H1 (cell line): ENCODE data around the gene SLC22A23. TPM values are rescaled to one million over a fixed set of nuclear protein-coding genes. Genes with fewer than 3 reads are reported as not detected.
A peak's percentile ranks its signal among the peaks of the same experiment; 100 is the strongest.

ENCODE experiments used
- CTCF ChIA-PET: fragments of 300-600 bp; sonication (Branson Sonifier 250); formaldehyde crosslinking; loops from one replicate; lab custom pipeline; 2021; ENCODE audit not compliant: partially characterized antibody; lab: Charles Lee
- POLR2A ChIA-PET: fragments of 300-600 bp; sonication (Branson Sonifier 250); formaldehyde crosslinking; loops from one replicate; lab custom pipeline; 2021; ENCODE audit warnings: inconsistent platforms; ENCODE audit not compliant: partially characterized antibody; lab: Charles Lee
- DNase-seq, 2 experiments: peaks; one replicate each; pipeline versions ENCODE4 v3.0.0 to v3.0.0-alpha.2; 2010 to 2022; ENCODE audit warnings: low spot score in 2 of 2, low read depth in 1 of 2, mixed read lengths in 1 of 2
- FAIRE-seq: peaks from 2 replicates; lab custom pipeline; 2011; peaks lifted over from hg19 to GRCh38; lab: Jason Lieb, UNC
- H2AFZ ChIP-seq: 2 replicates; pipeline ENCODE4 v1.8.1; 2012; ENCODE audit warnings: low read length, inconsistent platforms
- H2AK5ac ChIP-seq: 2 replicates; pipeline ENCODE4 v1.6.1; 2013; ENCODE audit warnings: low read depth, low read length
- H2BK120ac ChIP-seq: replicated peaks from 2 replicates; pipeline ENCODE3; 2013; ENCODE audit warnings: low read depth, low read length, inconsistent platforms
- H2BK12ac ChIP-seq: 2 replicates; pipeline ENCODE4 v1.6.1; 2013; ENCODE audit warnings: low read depth, low read length
- H2BK15ac ChIP-seq: 2 replicates; pipeline ENCODE4 v1.6.1; 2013; ENCODE audit warnings: low read length
- H2BK20ac ChIP-seq: 2 replicates; pipeline ENCODE4 v1.6.1; 2013; ENCODE audit warnings: low read length
- H2BK5ac ChIP-seq: 2 replicates; pipeline ENCODE4 v1.6.1; 2013; ENCODE audit warnings: low read depth, low read length
- H3K14ac ChIP-seq: 2 replicates; pipeline ENCODE4 v1.6.1; 2013; ENCODE audit warnings: inconsistent platforms; ENCODE audit not compliant: insufficient read length
- H3K18ac ChIP-seq: 2 replicates; pipeline ENCODE4 v1.6.1; 2013; ENCODE audit warnings: low read length; ENCODE audit errors: extremely low read depth
- H3K23ac ChIP-seq: 2 replicates; pipeline ENCODE4 v1.6.1; 2013; ENCODE audit warnings: inconsistent platforms; ENCODE audit not compliant: insufficient read length
- H3K23me2 ChIP-seq: 2 replicates; pipeline ENCODE4 v1.6.1; 2013; ENCODE audit warnings: low read depth, low read length
- H3K27ac ChIP-seq: 2 replicates; pipeline ENCODE4 v1.6.1; 2011; ENCODE audit warnings: low read depth, low read length, inconsistent platforms
- H3K27me3 ChIP-seq, 4 experiments: replicated peaks in 1 of 4; 1 replicate in 1 of 4; 2 replicates in 3 of 4; pipeline versions ENCODE4 v1.6.1 to v1.8.1; 2011 to 2013; ENCODE audit warnings: low read length in 3 of 4, mild to moderate bottlenecking in 3 of 4, inconsistent platforms in 2 of 4, mixed read lengths in 2 of 4, moderate library complexity in 1 of 4; ENCODE audit not compliant: control insufficient read depth in 3 of 4, insufficient read depth in 3 of 4; ENCODE audit errors: extremely low read depth in 1 of 4
- H3K36me3 ChIP-seq, 4 experiments: 2 replicates each; pipeline versions ENCODE4 v1.6.1 to v1.8.1; 2011 to 2013; ENCODE audit warnings: mild to moderate bottlenecking in 4 of 4, low read length in 3 of 4, moderate library complexity in 2 of 4, control low read depth in 1 of 4, inconsistent platforms in 1 of 4; ENCODE audit not compliant: insufficient read depth in 4 of 4, control insufficient read depth in 2 of 4
- H3K4ac ChIP-seq: replicated peaks from 2 replicates; pipeline ENCODE3; 2013; ENCODE audit warnings: low read length, low read depth, mixed read lengths, inconsistent platforms; ENCODE audit not compliant: insufficient read length
- H3K4me1 ChIP-seq, 4 experiments: replicated peaks in 1 of 4; 1 replicate in 1 of 4; 2 replicates in 3 of 4; pipeline versions ENCODE4 v1.6.1 to v1.8.1; 2011 to 2013; ENCODE audit warnings: low read length in 3 of 4, inconsistent platforms in 2 of 4, mixed read lengths in 1 of 4; ENCODE audit not compliant: insufficient read depth in 4 of 4, control insufficient read depth in 3 of 4
- H3K4me2 ChIP-seq, 2 experiments: 2 replicates each; pipeline versions ENCODE4 v1.6.1 to v1.8.1; 2011 to 2013; ENCODE audit warnings: low read depth in 2 of 2, low read length in 2 of 2, control low read depth in 1 of 2, inconsistent platforms in 1 of 2, mild to moderate bottlenecking in 1 of 2; ENCODE audit not compliant: insufficient read depth in 1 of 2
- H3K4me3 ChIP-seq, 4 experiments: fragments of 200-600, 300-600 bp in 1 of 4; sonication (generic), shearing (Covaris generic), sonication (Bioruptor Twin) in 1 of 4; 2 replicates each; pipeline versions ENCODE4 v1.5.1 to v1.8.1; 2011 to 2016; ENCODE audit warnings: low read length in 4 of 4, low read depth in 3 of 4, control low read depth in 2 of 4, inconsistent platforms in 2 of 4, mild to moderate bottlenecking in 2 of 4, mixed read lengths in 1 of 4, moderate library complexity in 1 of 4; ENCODE audit not compliant: insufficient read depth in 2 of 4; ENCODE audit errors: extremely low read depth in 1 of 4
- H3K56ac ChIP-seq: replicated peaks from 2 replicates; pipeline ENCODE3; 2013; ENCODE audit warnings: low read depth, mild to moderate bottlenecking, mixed read lengths, low read length, inconsistent platforms; ENCODE audit not compliant: insufficient read length
- H3K79me1 ChIP-seq: 2 replicates; pipeline ENCODE4 v1.6.1; 2013; ENCODE audit warnings: low read depth, low read length, control low read depth
- H3K79me2 ChIP-seq, 2 experiments: 2 replicates each; pipeline versions ENCODE4 v1.6.1 to v1.8.1; 2012 to 2013; ENCODE audit warnings: low read length in 2 of 2, mild to moderate bottlenecking in 2 of 2, inconsistent platforms in 1 of 2; ENCODE audit not compliant: insufficient read depth in 2 of 2, control insufficient read depth in 1 of 2
- H3K9ac ChIP-seq, 4 experiments: replicated peaks in 1 of 4; 1 replicate in 1 of 4; 2 replicates in 3 of 4; pipeline versions ENCODE4 v1.6.1 to v1.8.1; 2011 to 2013; ENCODE audit warnings: low read depth in 3 of 4, low read length in 3 of 4, control low read depth in 2 of 4, mild to moderate bottlenecking in 2 of 4, moderate library complexity in 2 of 4, inconsistent platforms in 1 of 4; ENCODE audit errors: extremely low read depth in 1 of 4
- H3K9me3 ChIP-seq, 2 experiments: 2 replicates each; pipeline versions ENCODE4 v1.6.1 to v1.8.1; 2012 to 2013; ENCODE audit warnings: mild to moderate bottlenecking in 2 of 2, moderate library complexity in 2 of 2, control low read depth in 1 of 2, inconsistent platforms in 1 of 2, low read depth in 1 of 2, low read length in 1 of 2, mixed read lengths in 1 of 2; ENCODE audit not compliant: insufficient read depth in 2 of 2
- H4K20me1 ChIP-seq, 2 experiments: replicated peaks in 1 of 2; 2 replicates each; pipeline versions ENCODE3 to v1.8.1; 2011 to 2013; ENCODE audit warnings: inconsistent platforms in 2 of 2, low read length in 2 of 2, mild to moderate bottlenecking in 1 of 2; ENCODE audit not compliant: insufficient read depth in 2 of 2, control insufficient read depth in 1 of 2
- H4K5ac ChIP-seq: 2 replicates; pipeline ENCODE4 v1.6.1; 2013; ENCODE audit warnings: low read length, low read depth, mixed read lengths, inconsistent platforms; ENCODE audit not compliant: insufficient read length
- H4K8ac ChIP-seq: 2 replicates; pipeline ENCODE4 v1.8.0; 2013; ENCODE audit warnings: mild to moderate bottlenecking, moderate library complexity, low read length, inconsistent platforms; ENCODE audit not compliant: insufficient read depth; ENCODE audit errors: extremely low read depth
- H4K91ac ChIP-seq: replicated peaks from 2 replicates; pipeline ENCODE3; 2013; ENCODE audit warnings: low read length, mixed read lengths, inconsistent platforms; ENCODE audit not compliant: insufficient read length
- CHD1 ChIP-seq: IDR thresholded peaks from 2 replicates; pipeline ENCODE4 v1.6.1; 2012; ENCODE audit warnings: low read depth, low read length, improper control_type of control experiment
- MAFK ChIP-seq: IDR thresholded peaks from 2 replicates; pipeline ENCODE4 v1.6.1; 2012; ENCODE audit warnings: low read depth, mild to moderate bottlenecking, improper control_type of control experiment, low read length
- PHF8 ChIP-seq: fragments of 200-600 bp; sonication (generic); conservative IDR thresholded peaks from 2 replicates; pipeline ENCODE4 v1.7.1; 2012; ENCODE audit warnings: low read depth, mild to moderate bottlenecking, inconsistent platforms, low read length, moderate library complexity
- POLR2A ChIP-seq, 2 experiments: IDR thresholded peaks; 1 replicate in 1 of 2; 2 replicates in 1 of 2; pipeline ENCODE4 v1.6.1; 2011; ENCODE audit warnings: low read depth in 2 of 2, low read length in 2 of 2, mild to moderate bottlenecking in 2 of 2; ENCODE audit errors: control extremely low read depth in 1 of 2
- POLR2AphosphoS5 ChIP-seq: IDR thresholded peaks from 2 replicates; pipeline ENCODE4 v1.6.1; 2011; ENCODE audit warnings: low read depth, low read length
- POU5F1 ChIP-seq: IDR thresholded peaks from 2 replicates; pipeline ENCODE4 v1.6.1; 2011; ENCODE audit warnings: low read depth, mild to moderate bottlenecking, low read length, moderate library complexity
- RXRA ChIP-seq: IDR thresholded peaks from 2 replicates; pipeline ENCODE4 v1.6.1; 2011; ENCODE audit warnings: low read depth, mild to moderate bottlenecking, low read length, moderate library complexity; ENCODE audit not compliant: insufficient read depth
- SP1 ChIP-seq: IDR thresholded peaks from 2 replicates; pipeline ENCODE4 v1.6.1; 2011; ENCODE audit warnings: low read depth, low read length
- SP4 ChIP-seq: IDR thresholded peaks from 2 replicates; pipeline ENCODE4 v1.6.1; 2012; ENCODE audit warnings: low read length, inconsistent platforms
- SUZ12 ChIP-seq: fragments of 200-600 bp; sonication (generic); IDR thresholded peaks from 2 replicates; pipeline ENCODE4 v1.6.1; 2012; ENCODE audit warnings: mild to moderate bottlenecking, inconsistent platforms, low read length, moderate library complexity, mixed read lengths
- TAF7 ChIP-seq: optimal IDR thresholded peaks from 2 replicates; pipeline ENCODE3; 2011; ENCODE audit warnings: low read depth, mild to moderate bottlenecking, inconsistent platforms, low read length, moderate library complexity, borderline replicate concordance
- TEAD4 ChIP-seq: IDR thresholded peaks from 2 replicates; pipeline ENCODE4 v1.6.1; 2012; ENCODE audit warnings: low read depth, low read length, inconsistent platforms, mixed read lengths
- WGBS, 2 experiments: shearing (Covaris generic) in 1 of 2; methylation state at CpG; one replicate each; pipeline versions ENCODE4 v1.1.6 to v1.1.7; 2013 to 2015; ENCODE audit warnings: low lambda C conversion rate in 2 of 2, mixed read lengths in 2 of 2, inconsistent platforms in 1 of 2, low coverage in 1 of 2, missing lambda C conversion rate in 1 of 2; ENCODE audit not compliant: insufficient replicate concordance in 2 of 2, insufficient coverage in 1 of 2, insufficient read length in 1 of 2; ENCODE audit errors: extremely low coverage in 1 of 2, missing lambda C conversion rate in 1 of 2; 5-methylcytosine and 5-hydroxymethylcytosine counted together
- polyA plus RNA-seq, 7 experiments: library from polyadenylated mRNA; depleted of rRNA in 3 of 7; stranded (reverse) in 5 of 7; unstranded in 2 of 7; fragments of >200 nt in 5 of 7; fragments of 200-250 nt in 2 of 7; gene quantifications; 1 replicate in 5 of 7; 2 replicates in 1 of 7; 4 replicates in 1 of 7; pipeline versions ENCODE4 v1.2.1 to v1.2.3, GENCODE V29; 2011 to 2013; ENCODE audit warnings: missing spikeins in 2 of 7, mixed read lengths in 2 of 7
- total RNA-seq: library from RNA; stranded (reverse); fragmentation: NEBNext Ultra II Directional; extraction: Animal tissue kit (Norgen Biotek cat#: 25700); gene quantifications from 2 replicates; pipeline ENCODE4 v1.2.1, GENCODE V29; 2021
- TF ChIP-seq, protein P1 (sequence below): IDR thresholded peaks from 2 replicates; pipeline ENCODE4 v1.6.1; 2012; ENCODE audit warnings: inconsistent platforms

The SLC22A23 gene
- total and polyA plus RNA-seq, 2 of the 8 experiments (the other 6 are each of a cell fraction or from before 2014, with no cell fraction given) = 9.9 to 38.4 TPM

DNA sequence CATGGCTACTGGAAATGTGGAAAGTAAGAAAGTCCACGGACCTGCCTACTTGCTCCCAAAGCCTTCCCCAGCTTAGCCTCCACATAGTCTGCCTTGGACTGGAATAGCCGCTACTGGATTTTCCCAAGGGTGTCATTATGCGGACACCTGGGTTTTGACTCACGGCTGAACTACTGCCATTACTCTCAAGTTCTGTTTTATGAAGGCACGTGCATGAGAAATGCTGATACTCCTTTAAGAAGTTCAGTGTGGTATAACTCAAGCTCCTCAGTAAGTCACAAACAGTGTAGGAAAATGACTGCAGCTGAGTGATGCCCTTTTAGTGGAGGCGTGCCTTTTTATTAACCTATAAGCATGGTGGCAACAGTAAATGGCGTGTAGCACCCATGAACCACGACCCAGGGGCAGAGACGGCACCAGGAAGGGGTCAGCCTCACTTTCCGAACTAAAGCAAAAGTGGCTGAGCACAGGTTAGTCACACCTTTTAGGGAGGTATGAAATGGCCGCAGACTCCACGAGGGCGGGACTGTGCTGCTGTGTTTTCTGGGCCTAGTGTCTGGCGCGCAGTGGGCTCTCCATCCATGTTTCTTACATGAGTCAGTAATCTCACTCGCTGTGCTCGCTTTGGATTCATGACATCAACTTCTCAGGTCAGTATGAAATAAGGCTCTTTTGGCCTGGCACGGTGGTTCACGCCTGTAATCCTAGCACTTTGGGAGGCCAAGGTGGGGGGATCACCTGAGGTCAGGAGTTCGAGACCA, 174.2 kb downstream of the SLC22A23 start:
- Histone ChIP-seq H3K23me2 (no peaks in the 10 kb centered on the region), H2BK120ac (no peak overlapping the region), H3K23ac (no peak overlapping the region), H3K27ac (no peak overlapping the region), H3K27me3 (no peaks in the 10 kb centered on the region), H2BK15ac (peak overlapping the region; percentile 18; the same call in 1 of the 2 replicates), H3K36me3 (peaks cover 0 to 8% (median 2%) of the 10 kb centered on the region in 4 experiments; a peak in 2 of 8 replicates), H3K4me3 (no peak overlapping the region), H3K79me2 (no peaks in the 10 kb centered on the region), H3K18ac (no peak overlapping the region), H3K9ac (no peak overlapping the region), H2BK12ac (peak overlapping the region; percentile 50; the same call in 1 of the 2 replicates), H2BK5ac (peak overlapping the region; percentile 18), H4K91ac (peak overlapping the region; percentile 3), H3K56ac (no peak overlapping the region), H3K9me3 (no peaks in the 10 kb centered on the region), H3K79me1 (no peaks in the 10 kb centered on the region), H2BK20ac (no peak overlapping the region), H3K4ac (no peak overlapping the region), H4K8ac (no peak overlapping the region), H3K4me2 (peak overlapping the region; percentile 34 to 50; a peak in 3 of 4 replicates), H2AK5ac (no peak overlapping the region), H4K5ac (no peak overlapping the region), H4K20me1 (no peaks in the 10 kb centered on the region), H3K4me1 (peaks cover 11 to 15% (median 15%) of the 10 kb centered on the region in 4 experiments), H3K14ac (no peak overlapping the region), H2AFZ (no peak overlapping the region)
- POLR2A ChIA-PET = interaction anchor here (1.1 to 2.0 kb wide), 2 partner anchors 10 to 23 kb away, joined by 3 to 4 read pairs; no protein-coding TSS in a partner anchor
- DNase-seq (no peak), FAIRE-seq (no peak)
- WGBS, 2 experiments = 92% methylated on average over 20 of the region's 20 CpGs; no CpG with 5 or more reads in 1 of the 2 experiments
- CTCF ChIA-PET = interaction anchor here (0.6 to 5.1 kb wide), 18 partner anchors 9 to 460 kb away, joined by 3 to 58 read pairs (median 4); no protein-coding TSS in a partner anchor
- TF ChIP-seq POLR2AphosphoS5 (no peak), TAF7 (no peak), SP4 (no peak), TEAD4 (no peak), SUZ12 (no peak), CHD1 (no peak), RXRA (no peak), POU5F1 (no peak), PHF8 (no peak), MAFK (no peak), POLR2A (IDR thresholded peaks at IDR 0.05; ENCODE audit: control extremely low read depth in 1 of 2, low read depth in 2 of 2, low read length in 2 of 2) (no peak), SP1 (no peak)
- TF ChIP-seq, protein P1, sequence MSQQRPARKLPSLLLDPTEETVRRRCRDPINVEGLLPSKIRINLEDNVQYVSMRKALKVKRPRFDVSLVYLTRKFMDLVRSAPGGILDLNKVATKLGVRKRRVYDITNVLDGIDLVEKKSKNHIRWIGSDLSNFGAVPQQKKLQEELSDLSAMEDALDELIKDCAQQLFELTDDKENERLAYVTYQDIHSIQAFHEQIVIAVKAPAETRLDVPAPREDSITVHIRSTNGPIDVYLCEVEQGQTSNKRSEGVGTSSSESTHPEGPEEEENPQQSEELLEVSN = no peak
